ENCODE data around the gene DIP2C. TPM values are rescaled to one million over a fixed set of nuclear protein-coding genes. Genes with fewer than 3 reads are reported as not detected.

The DIP2C gene
- total RNA-seq, 4 donors from 2014 or later, result 8.4 to 22.7 (median 16.8) TPM

- H3K4me3 ChIP-seq, result no peak overlapping the region
- H3K9me3 ChIP-seq, result no peaks in the 10 kb centered on the region
- H3K27ac ChIP-seq, result peak overlapping the region in 2 of 4 donors; percentile 35 to 68
- peak in 2 of 3 donors; percentile 77 to 82 for DNase-seq
- peaks cover 0 to 10% (median 3%) of the 10 kb centered on the region in 4 donors for H3K4me1 ChIP-seq
- peaks cover 0 to 11% (median 0%) of the 10 kb centered on the region in 3 donors for H3K36me3 ChIP-seq
- no peaks in the 10 kb centered on the region for H3K27me3 ChIP-seq
- TF ChIP-seq CTCF (IDR thresholded peaks at IDR 0.05), result no peak
- TF ChIP-seq POLR2A (IDR thresholded peaks at IDR 0.05), result no peak
Observed at GRCh38 chr10:317271-317769, 372.1 kb downstream of the DIP2C start.

- no peak for DNase-seq
- H3K27ac ChIP-seq, result peak overlapping the region in 2 of 4 donors; percentile 35 to 68
- no peak overlapping the region for H3K4me3 ChIP-seq
- no peaks in the 10 kb centered on the region for H3K9me3 ChIP-seq
- TF ChIP-seq CTCF (IDR thresholded peaks at IDR 0.05) (no peak), POLR2A (IDR thresholded peaks at IDR 0.05) (no peak)
- peaks cover 0 to 11% (median 0%) of the 10 kb centered on the region in 3 donors for H3K36me3 ChIP-seq
- no peaks in the 10 kb centered on the region for H3K27me3 ChIP-seq
- H3K4me1 ChIP-seq, result peaks cover 0 to 10% (median 3%) of the 10 kb centered on the region in 4 donors
Observed at GRCh38 chr10:316390-316789, 373.1 kb downstream of the DIP2C start.

GRCh38 chr10:314871-315270 lies 374.6 kb downstream of the DIP2C start:
- H3K4me1 ChIP-seq, result peaks cover 0 to 10% (median 3%) of the 10 kb centered on the region in 4 donors
- H3K27me3 ChIP-seq, result no peaks in the 10 kb centered on the region
- H3K9me3 ChIP-seq, result no peaks in the 10 kb centered on the region
- peaks cover 0 to 11% (median 0%) of the 10 kb centered on the region in 3 donors for H3K36me3 ChIP-seq
- peak in 2 of 3 donors; percentile 46 to 50 for DNase-seq
- no peak overlapping the region for H3K4me3 ChIP-seq
- H3K27ac ChIP-seq, result peak overlapping the region in 1 of 4 donors; percentile 52
- TF ChIP-seq CTCF (IDR thresholded peaks at IDR 0.05) (no peak), POLR2A (IDR thresholded peaks at IDR 0.05) (no peak)

GRCh38 chr10:314381-314780 lies 375.1 kb downstream of the DIP2C start:
- Histone ChIP-seq H3K9me3 (no peaks in the 10 kb centered on the region), H3K4me1 (peaks cover 0 to 10% (median 3%) of the 10 kb centered on the region in 4 donors), H3K4me3 (no peak overlapping the region), H3K36me3 (peaks cover 0 to 11% (median 0%) of the 10 kb centered on the region in 3 donors), H3K27me3 (no peaks in the 10 kb centered on the region), H3K27ac (peak overlapping the region in 1 of 4 donors; percentile 52)
- peak in 2 of 3 donors; percentile 14 to 44 for DNase-seq
- TF ChIP-seq CTCF (IDR thresholded peaks at IDR 0.05) (no peak), POLR2A (IDR thresholded peaks at IDR 0.05) (no peak)

GRCh38 chr10:311901-312665 lies 377.4 kb downstream of the DIP2C start:
- TF ChIP-seq CTCF (IDR thresholded peaks at IDR 0.05) (no peak), POLR2A (IDR thresholded peaks at IDR 0.05) (no peak)
- peaks cover 0 to 8% (median 0%) of the 10 kb centered on the region in 3 donors for H3K36me3 ChIP-seq
- H3K27me3 ChIP-seq, result no peaks in the 10 kb centered on the region
- no peaks in the 10 kb centered on the region for H3K9me3 ChIP-seq
- peak overlapping the region in 2 of 4 donors; percentile 58 to 73 for H3K27ac ChIP-seq
- peaks cover 0 to 12% (median 5%) of the 10 kb centered on the region in 4 donors for H3K4me1 ChIP-seq
- peak in 2 of 3 donors; percentile 58 to 62 for DNase-seq
- H3K4me3 ChIP-seq, result no peak overlapping the region
